SK-N-SH (cell line): ENCODE data around the gene MRRF. TPM values are rescaled to one million over a fixed set of nuclear protein-coding genes. Genes with fewer than 3 reads are reported as not detected.

Experiments
- CTCF ChIA-PET: fragments of 300-600, 350-600 bp; formaldehyde crosslinking; extraction: SDS; loops from one replicate; lab custom pipeline; 2021; lab: Yijun Ruan, JAX
- POLR2A ChIA-PET: fragments of 350-600 bp; sonication (Branson Sonifier 250); formaldehyde crosslinking; extraction: SDS; loops from one replicate; lab custom pipeline; 2020; ENCODE audit warnings: antibody characterized with exemption, inconsistent platforms; lab: Yijun Ruan, JAX
- DNase-seq: peaks from one replicate; pipeline ENCODE4 v3.0.0; 2012
- H2AFZ ChIP-seq: fragments of 200-600 bp; sonication (generic); 2 replicates; pipeline ENCODE4 v1.8.1; 2016; ENCODE audit warnings: antibody characterized with exemption, mild to moderate bottlenecking, low read depth
- H3F3A ChIP-seq: fragments of 200-600 bp; sonication (generic); replicated peaks from 2 replicates; pipeline ENCODE3; 2016; ENCODE audit warnings: antibody characterized with exemption, mild to moderate bottlenecking; ENCODE audit not compliant: insufficient read depth
- H3K27ac ChIP-seq, 2 experiments: fragments of 200-500 bp in 1 of 2; fragments of 200-600 bp in 1 of 2; sonication (Bioruptor generic) in 1 of 2; sonication (generic), shearing (Covaris generic) in 1 of 2; 2 replicates each; pipeline versions ENCODE4 v1.5.1 to v1.6.1; 2014 to 2016; ENCODE audit warnings: low read depth in 2 of 2, inconsistent platforms in 1 of 2, low read length in 1 of 2, mild to moderate bottlenecking in 1 of 2, mixed read lengths in 1 of 2
- H3K27me3 ChIP-seq: fragments of 200-600 bp; sonication (generic), shearing (Covaris generic); 2 replicates; pipeline ENCODE4 v1.6.1; 2016; ENCODE audit warnings: mixed run types; ENCODE audit not compliant: insufficient read depth
- H3K36me3 ChIP-seq, 2 experiments: fragments of 200-500 bp in 1 of 2; fragments of 200-600 bp in 1 of 2; sonication (Bioruptor generic) in 1 of 2; sonication (generic) in 1 of 2; replicated peaks in 1 of 2; 2 replicates each; pipeline versions ENCODE3 to v1.5.1; 2014 to 2016; ENCODE audit warnings: low read length in 1 of 2, mild to moderate bottlenecking in 1 of 2; ENCODE audit not compliant: insufficient read depth in 2 of 2, control insufficient read depth in 1 of 2
- H3K4me1 ChIP-seq, 2 experiments: fragments of 200-500 bp in 1 of 2; fragments of 200-600 bp in 1 of 2; sonication (Bioruptor generic) in 1 of 2; sonication (generic), shearing (Covaris generic) in 1 of 2; 2 replicates each; pipeline versions ENCODE4 v1.5.1 to v1.6.1; 2014 to 2016; ENCODE audit warnings: low read depth in 1 of 2, low read length in 1 of 2, mixed run types in 1 of 2; ENCODE audit not compliant: insufficient read depth in 2 of 2, control insufficient read depth in 1 of 2
- H3K4me2 ChIP-seq: fragments of 200-600 bp; sonication (generic), shearing (Covaris generic); 2 replicates; pipeline ENCODE4 v1.6.1; 2017; ENCODE audit warnings: mixed run types
- H3K4me3 ChIP-seq, 2 experiments: fragments of 200-500 bp in 1 of 2; fragments of 200-600 bp in 1 of 2; sonication (Bioruptor generic) in 1 of 2; sonication (generic), shearing (Covaris generic) in 1 of 2; 2 replicates each; pipeline versions ENCODE4 v1.5.1 to v1.8.1; 2014 to 2016; ENCODE audit warnings: low read depth in 2 of 2, inconsistent platforms in 1 of 2, low read length in 1 of 2, mild to moderate bottlenecking in 1 of 2, mixed read lengths in 1 of 2, moderate library complexity in 1 of 2
- H3K79me2 ChIP-seq: fragments of 200-600 bp; sonication (generic); 2 replicates; pipeline ENCODE4 v1.8.1; 2017; ENCODE audit warnings: mild to moderate bottlenecking; ENCODE audit not compliant: insufficient read depth
- H3K9ac ChIP-seq: fragments of 200-600 bp; sonication (generic); 2 replicates; pipeline ENCODE4 v1.6.1; 2017; ENCODE audit warnings: mixed run types
- H3K9me2 ChIP-seq: fragments of 200-600 bp; sonication (generic); 2 replicates; pipeline ENCODE4 v1.6.1; 2017; ENCODE audit warnings: mixed run types
- H3K9me3 ChIP-seq: fragments of 200-600 bp; sonication (generic); 2 replicates; pipeline ENCODE4 v1.6.1; 2017; ENCODE audit warnings: mixed run types, mild to moderate bottlenecking, moderate library complexity
- H4K20me1 ChIP-seq: fragments of 200-600 bp; sonication (generic); 2 replicates; pipeline ENCODE4 v1.6.1; 2017; ENCODE audit warnings: mild to moderate bottlenecking, mixed run types; ENCODE audit not compliant: insufficient read depth
- EZH2phosphoT487 ChIP-seq: fragments of 200-600 bp; sonication (generic); IDR thresholded peaks from 2 replicates; pipeline ENCODE4 v1.6.1; 2017; ENCODE audit warnings: low read depth, mixed run types, mild to moderate bottlenecking, antibody characterized with exemption, moderate library complexity, borderline replicate concordance
- FOXJ3 ChIP-seq: sonication (generic); formaldehyde crosslinking; IDR thresholded peaks from 2 replicates; pipeline ENCODE4 v1.5.1; 2020; ENCODE audit warnings: mild to moderate bottlenecking, missing genetic modification reagents
- GABPA ChIP-seq: IDR thresholded peaks from 2 replicates; pipeline ENCODE4 v1.4.0; 2012; ENCODE audit warnings: low read depth, mild to moderate bottlenecking
- GATA2 ChIP-seq: sonication (generic); formaldehyde crosslinking; IDR thresholded peaks from 2 replicates; pipeline ENCODE4 v1.5.0; 2020; ENCODE audit warnings: mild to moderate bottlenecking, missing genetic modification reagents
- MEF2A ChIP-seq: IDR thresholded peaks from 2 replicates; pipeline ENCODE4 v1.4.0; 2012; ENCODE audit warnings: low read depth, borderline replicate concordance
- MXI1 ChIP-seq: IDR thresholded peaks from 2 replicates; pipeline ENCODE4 v1.6.1; 2012; ENCODE audit warnings: mild to moderate bottlenecking, low read depth, low read length, improper control_type of control experiment
- NFIC ChIP-seq: IDR thresholded peaks from 2 replicates; pipeline ENCODE4 v1.4.0; 2012; ENCODE audit warnings: borderline replicate concordance
- RAD21 ChIP-seq: IDR thresholded peaks from 2 replicates; pipeline ENCODE4 v1.6.1; 2012; ENCODE audit warnings: mild to moderate bottlenecking, low read length
- RFX5 ChIP-seq: IDR thresholded peaks from 2 replicates; pipeline ENCODE4 v1.6.1; 2012; ENCODE audit warnings: mild to moderate bottlenecking, improper control_type of control experiment, low read length
- TCF12 ChIP-seq: IDR thresholded peaks from 2 replicates; pipeline ENCODE4 v1.4.0; 2012
- TEAD4 ChIP-seq: IDR thresholded peaks from 2 replicates; pipeline ENCODE4 v1.4.0; 2012; ENCODE audit warnings: mild to moderate bottlenecking, borderline replicate concordance; ENCODE audit not compliant: insufficient read depth
- WGBS: methylation state at CpG from one replicate; pipeline ENCODE4 v1.1.6; 2017; ENCODE audit warnings: low lambda C conversion rate; 5-methylcytosine and 5-hydroxymethylcytosine counted together
- polyA plus RNA-seq, 3 experiments: library from polyadenylated mRNA; depleted of rRNA; stranded (reverse); fragments of >200 nt; gene quantifications; 2 replicates each; pipeline ENCODE4 v1.2.3, GENCODE V29; 2012
- TF ChIP-seq, protein P1 (sequence below): IDR thresholded peaks from 2 replicates; pipeline ENCODE4; 2012
- TF ChIP-seq, protein P2 (sequence below): IDR thresholded peaks from 2 replicates; pipeline ENCODE4 v1.4.0; 2012; ENCODE audit warnings: low read depth, borderline replicate concordance
- TF ChIP-seq, protein P3 (sequence below): IDR thresholded peaks from 2 replicates; pipeline ENCODE4 v1.4.0; 2012; ENCODE audit warnings: low read depth

The MRRF gene
- polyA plus RNA-seq, 1 of the 3 experiments (the other 2 are of a cell fraction): 35.1 TPM

DNA sequence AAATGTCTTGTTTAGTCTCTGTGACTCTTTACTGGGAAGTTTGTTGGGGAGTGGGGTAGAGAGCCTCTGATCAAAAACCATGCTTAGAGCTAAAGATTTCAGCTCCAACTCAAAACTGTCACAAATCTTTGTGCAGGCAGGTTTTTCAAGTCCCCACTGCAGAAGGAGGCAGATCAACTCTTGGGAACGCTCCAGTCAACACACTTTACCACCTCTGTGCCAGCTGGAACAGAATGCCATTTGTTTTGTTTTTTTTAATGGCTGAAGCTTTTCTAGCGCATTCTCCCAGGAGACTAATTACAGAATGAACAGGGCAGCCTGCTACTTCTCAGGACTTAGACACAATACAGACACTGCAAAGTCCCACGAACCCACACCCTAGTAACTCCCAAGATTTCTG is 18.0 kb upstream of the MRRF start:
- Histone ChIP-seq H3K9me2 (no peaks in the 10 kb centered on the region), H3F3A (no peaks in the 10 kb centered on the region), H3K79me2 (no peaks in the 10 kb centered on the region), H3K9me3 (no peaks in the 10 kb centered on the region), H2AFZ (no peak overlapping the region), H3K27ac (no peak overlapping the region), H3K4me1 (no peaks in the 10 kb centered on the region), H3K4me3 (no peak overlapping the region), H3K27me3 (no peaks in the 10 kb centered on the region), H3K9ac (no peak overlapping the region), H3K4me2 (no peak overlapping the region), H4K20me1 (no peaks in the 10 kb centered on the region; the same call in 1 of the 2 replicates), H3K36me3 (peaks cover 73 to 75% of the 10 kb centered on the region in 2 experiments)
- TF ChIP-seq FOXJ3 (CRISPR knock-in tag): no peak
- TF ChIP-seq, protein P1, sequence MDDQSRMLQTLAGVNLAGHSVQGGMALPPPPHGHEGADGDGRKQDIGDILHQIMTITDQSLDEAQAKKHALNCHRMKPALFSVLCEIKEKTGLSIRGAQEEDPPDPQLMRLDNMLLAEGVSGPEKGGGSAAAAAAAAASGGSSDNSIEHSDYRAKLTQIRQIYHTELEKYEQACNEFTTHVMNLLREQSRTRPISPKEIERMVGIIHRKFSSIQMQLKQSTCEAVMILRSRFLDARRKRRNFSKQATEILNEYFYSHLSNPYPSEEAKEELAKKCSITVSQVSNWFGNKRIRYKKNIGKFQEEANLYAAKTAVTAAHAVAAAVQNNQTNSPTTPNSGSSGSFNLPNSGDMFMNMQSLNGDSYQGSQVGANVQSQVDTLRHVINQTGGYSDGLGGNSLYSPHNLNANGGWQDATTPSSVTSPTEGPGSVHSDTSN: no peak
- TF ChIP-seq MEF2A: no peak
- TF ChIP-seq TEAD4: no peak
- no peak for TF ChIP-seq GABPA
- TF ChIP-seq, protein P2, sequence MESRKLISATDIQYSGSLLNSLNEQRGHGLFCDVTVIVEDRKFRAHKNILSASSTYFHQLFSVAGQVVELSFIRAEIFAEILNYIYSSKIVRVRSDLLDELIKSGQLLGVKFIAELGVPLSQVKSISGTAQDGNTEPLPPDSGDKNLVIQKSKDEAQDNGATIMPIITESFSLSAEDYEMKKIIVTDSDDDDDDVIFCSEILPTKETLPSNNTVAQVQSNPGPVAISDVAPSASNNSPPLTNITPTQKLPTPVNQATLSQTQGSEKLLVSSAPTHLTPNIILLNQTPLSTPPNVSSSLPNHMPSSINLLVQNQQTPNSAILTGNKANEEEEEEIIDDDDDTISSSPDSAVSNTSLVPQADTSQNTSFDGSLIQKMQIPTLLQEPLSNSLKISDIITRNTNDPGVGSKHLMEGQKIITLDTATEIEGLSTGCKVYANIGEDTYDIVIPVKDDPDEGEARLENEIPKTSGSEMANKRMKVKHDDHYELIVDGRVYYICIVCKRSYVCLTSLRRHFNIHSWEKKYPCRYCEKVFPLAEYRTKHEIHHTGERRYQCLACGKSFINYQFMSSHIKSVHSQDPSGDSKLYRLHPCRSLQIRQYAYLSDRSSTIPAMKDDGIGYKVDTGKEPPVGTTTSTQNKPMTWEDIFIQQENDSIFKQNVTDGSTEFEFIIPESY: no peak
- TF ChIP-seq MXI1: no peak
- TF ChIP-seq NFIC: no peak
- TF ChIP-seq GATA2: no peak
- no peak for TF ChIP-seq EZH2phosphoT487
- no peak for TF ChIP-seq TCF12
- WGBS: 96% methylated on average over 3 of the region's 3 CpGs
- ChIA-PET CTCF (interaction anchor here (1.2 kb wide), 1 partner anchor 121 kb away, joined by 4 read pairs; no protein-coding TSS in a partner anchor), POLR2A (no interaction called here)
- no peak for DNase-seq

DNA sequence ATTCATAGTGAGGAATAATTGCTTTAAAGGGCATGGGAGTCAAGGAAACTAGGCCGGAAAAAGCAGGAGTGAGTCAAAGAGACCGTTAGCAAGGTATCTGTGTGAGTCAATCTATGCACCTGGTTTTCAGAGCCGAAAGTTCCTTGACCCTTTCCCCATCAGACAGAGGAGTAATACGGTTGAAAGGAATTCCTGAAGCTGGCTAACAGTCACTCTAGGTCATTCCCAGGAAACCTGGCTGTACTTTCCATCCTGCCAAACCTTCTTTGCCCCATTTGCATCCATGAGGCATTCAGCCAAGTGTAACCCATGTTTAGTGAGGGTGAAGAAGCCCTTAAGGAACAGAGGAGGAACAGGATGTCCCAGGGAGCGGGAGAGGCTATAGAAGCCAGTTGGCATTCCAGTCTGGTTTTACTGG is 16.2 kb upstream of the MRRF start:
- WGBS: 95% methylated on average over 5 of the region's 5 CpGs

More for the DNA sequence above, 16.2 kb upstream of the MRRF start:
- Histone ChIP-seq H3K4me2 (no peak overlapping the region), H3K9me3 (no peaks in the 10 kb centered on the region), H3K9me2 (no peaks in the 10 kb centered on the region), H3K27ac (no peak overlapping the region)
- DNase-seq: no peak
- TF ChIP-seq RAD21 (no peak), RFX5 (no peak)
- TF ChIP-seq, protein P1: no peak
- TF ChIP-seq, protein P3, sequence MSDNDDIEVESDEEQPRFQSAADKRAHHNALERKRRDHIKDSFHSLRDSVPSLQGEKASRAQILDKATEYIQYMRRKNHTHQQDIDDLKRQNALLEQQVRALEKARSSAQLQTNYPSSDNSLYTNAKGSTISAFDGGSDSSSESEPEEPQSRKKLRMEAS: no peak
- TF ChIP-seq, all 33 proteins: peak for 0
- no peak overlapping the region for H3K9ac ChIP-seq
- no peaks in the 10 kb centered on the region for H3K27me3 ChIP-seq
- H3K4me3 ChIP-seq: no peak overlapping the region
- H2AFZ ChIP-seq: no peak overlapping the region
- POLR2A ChIA-PET: no interaction called here
- H3F3A ChIP-seq: no peaks in the 10 kb centered on the region
- H4K20me1 ChIP-seq: no peaks in the 10 kb centered on the region; the same call in 1 of the 2 replicates
- peaks cover 5% of the 10 kb centered on the region; the same call in 1 of the 2 replicates for H3K79me2 ChIP-seq
- H3K4me1 ChIP-seq: no peaks in the 10 kb centered on the region
- H3K36me3 ChIP-seq: peaks cover 63 to 81% of the 10 kb centered on the region in 2 experiments
- CTCF ChIA-PET: interaction anchor here (1.0 kb wide), 1 partner anchor 102 kb away, joined by 3 read pairs; no protein-coding TSS in a partner anchor
